IMR-90 (cell line): ENCODE results near the gene TTLL8. TPM values are rescaled to one million over a fixed set of nuclear protein-coding genes. Genes with fewer than 3 reads are reported as not detected.

Experiments
- ATAC-seq: fragments of 200-7000 bp; cut with Tn5 transposase; 2 replicates; pipeline ENCODE4 v1.9.1; 2020; ENCODE audit warnings: low read depth, mild to moderate bottlenecking, moderate library complexity
- BruUV-seq: library from RNA; stranded (reverse); fragments of 400-500 nt; replicated peaks from 2 replicates; lab custom pipeline; 2021; lab: Mats Ljungman, UMichigan
- CTCF ChIA-PET: fragments of 300-600 bp; formaldehyde crosslinking; extraction: SDS; loops from one replicate; lab custom pipeline; 2021; ENCODE audit warnings: antibody characterized with exemption; lab: Yijun Ruan, JAX
- POLR2A ChIA-PET: fragments of 300-600 bp; sonication (Branson Sonifier 250); formaldehyde crosslinking; loops from one replicate; lab custom pipeline; 2022; ENCODE audit warnings: antibody characterized with exemption; ENCODE audit not compliant: unreplicated experiment; lab: Charles Lee
- DNase-seq: peaks from one replicate; pipeline ENCODE4 v3.0.0; 2013
- H2AFZ ChIP-seq: replicated peaks from 2 replicates; pipeline ENCODE3; 2013; ENCODE audit warnings: low read length, mild to moderate bottlenecking; ENCODE audit not compliant: poor library complexity
- H2AK5ac ChIP-seq: 2 replicates; pipeline ENCODE4 v1.6.1; 2013; ENCODE audit warnings: low read depth, low read length, inconsistent platforms
- H2AK9ac ChIP-seq: replicated peaks from 2 replicates; pipeline ENCODE3; 2013; ENCODE audit warnings: mild to moderate bottlenecking, low read depth, low read length, moderate library complexity; ENCODE audit not compliant: poor library complexity
- H2BK120ac ChIP-seq: 2 replicates; pipeline ENCODE4 v1.6.1; 2013; ENCODE audit warnings: low read depth, low read length, inconsistent platforms
- H2BK15ac ChIP-seq: 3 replicates; pipeline ENCODE4 v1.6.1; 2013; ENCODE audit warnings: low read depth, low read length, inconsistent platforms
- H2BK20ac ChIP-seq: 2 replicates; pipeline ENCODE4 v1.6.1; 2013; ENCODE audit warnings: low read depth, mild to moderate bottlenecking, inconsistent platforms, low read length, moderate library complexity
- H2BK5ac ChIP-seq: 2 replicates; pipeline ENCODE4 v1.6.1; 2013; ENCODE audit warnings: mild to moderate bottlenecking, low read depth, low read length, inconsistent platforms; ENCODE audit not compliant: poor library complexity, severe bottlenecking
- H3K14ac ChIP-seq: replicated peaks from 2 replicates; pipeline ENCODE4 v1.6.1; 2013; ENCODE audit warnings: low read depth, low read length, inconsistent platforms
- H3K18ac ChIP-seq: 2 replicates; pipeline ENCODE4 v1.6.1; 2013; ENCODE audit warnings: low read depth, low read length, control low read depth
- H3K23ac ChIP-seq: 2 replicates; pipeline ENCODE4 v1.6.1; 2013; ENCODE audit warnings: low read depth, low read length, inconsistent platforms
- H3K27ac ChIP-seq: 2 replicates; pipeline ENCODE4 v1.5.1; 2013; ENCODE audit warnings: mild to moderate bottlenecking, control low read depth, low read length; ENCODE audit not compliant: insufficient read depth
- H3K27me3 ChIP-seq: 2 replicates; pipeline ENCODE4 v1.6.1; 2013; ENCODE audit warnings: low read length; ENCODE audit not compliant: control insufficient read depth, insufficient read depth
- H3K36me3 ChIP-seq: 2 replicates; pipeline ENCODE4 v1.6.1; 2013; ENCODE audit warnings: low read length, mixed read lengths; ENCODE audit not compliant: control insufficient read depth, insufficient read depth
- H3K4ac ChIP-seq: 2 replicates; pipeline ENCODE4 v1.6.1; 2013; ENCODE audit warnings: low read depth, low read length, inconsistent platforms
- H3K4me1 ChIP-seq: 2 replicates; pipeline ENCODE4 v1.6.1; 2013; ENCODE audit warnings: low read length, mixed read lengths; ENCODE audit not compliant: control insufficient read depth, insufficient read depth
- H3K4me2 ChIP-seq: 2 replicates; pipeline ENCODE4 v1.6.1; 2013; ENCODE audit warnings: low read depth, mild to moderate bottlenecking, control low read depth, low read length, moderate library complexity
- H3K4me3 ChIP-seq: 2 replicates; pipeline ENCODE4 v1.5.1; 2013; ENCODE audit warnings: low read depth, mild to moderate bottlenecking, control low read depth, low read length, moderate library complexity; ENCODE audit not compliant: insufficient read depth
- H3K56ac ChIP-seq: 2 replicates; pipeline ENCODE4 v1.6.1; 2013; ENCODE audit warnings: low read length, inconsistent platforms; ENCODE audit not compliant: insufficient read depth; ENCODE audit errors: extremely low read depth
- H3K79me1 ChIP-seq, 2 experiments: 2 replicates each; pipeline ENCODE4 v1.6.1; 2013; ENCODE audit warnings: low read length in 2 of 2, inconsistent platforms in 1 of 2, low read depth in 1 of 2
- H3K9ac ChIP-seq: 2 replicates; pipeline ENCODE4 v1.6.1; 2013; ENCODE audit warnings: low read depth, low read length, control low read depth
- H3K9me1 ChIP-seq: 2 replicates; pipeline ENCODE4 v1.6.1; 2013; ENCODE audit warnings: low read length, inconsistent platforms; ENCODE audit not compliant: insufficient read depth
- H3K9me3 ChIP-seq: 2 replicates; pipeline ENCODE4 v1.6.1; 2013; ENCODE audit warnings: low read length; ENCODE audit not compliant: control insufficient read depth, insufficient read depth
- H4K20me1 ChIP-seq: 2 replicates; pipeline ENCODE4 v1.6.1; 2013; ENCODE audit warnings: low read length, inconsistent platforms; ENCODE audit not compliant: insufficient read depth
- H4K5ac ChIP-seq: 2 replicates; pipeline ENCODE4 v1.6.1; 2013; ENCODE audit warnings: mild to moderate bottlenecking, low read depth, low read length, control low read depth
- H4K8ac ChIP-seq, 2 experiments: 2 replicates each; pipeline ENCODE4 v1.6.1; 2013; ENCODE audit warnings: low read depth in 2 of 2, low read length in 2 of 2, control low read depth in 1 of 2, inconsistent platforms in 1 of 2
- H4K91ac ChIP-seq: 2 replicates; pipeline ENCODE4 v1.6.1; 2013; ENCODE audit warnings: low read depth, low read length, inconsistent platforms; ENCODE audit not compliant: insufficient read depth
- NFE2L2 ChIP-seq: fragments of 150-350 bp; IDR thresholded peaks from 2 replicates; pipeline ENCODE4 v1.6.1; 2016; ENCODE audit warnings: low read depth, mild to moderate bottlenecking, low read length
- RFX5 ChIP-seq: IDR thresholded peaks from 2 replicates; pipeline ENCODE4 v1.8.0; 2012; ENCODE audit warnings: low read depth, mild to moderate bottlenecking, low read length, moderate library complexity
- WGBS, 2 experiments: methylation state at CpG; one replicate each; pipeline versions ENCODE4 v1.1.5 to v1.1.7; 2013; ENCODE audit warnings: missing lambda C conversion rate in 2 of 2; ENCODE audit not compliant: insufficient read length in 1 of 2; ENCODE audit errors: extremely low coverage in 2 of 2; 5-methylcytosine and 5-hydroxymethylcytosine counted together
- dilution Hi-C: fragments of 300-500 bp; cut with HindIII; formaldehyde crosslinking; loops from one replicate; pipeline ENCODE4 v1.14.3; 2018; ENCODE audit warnings: low sequenced_read_pairs; ENCODE audit not compliant: unreplicated experiment
- in situ Hi-C: fragments of 300-500 bp; cut with MboI; formaldehyde crosslinking; loops from 3 replicates; pipeline ENCODE4 v1.14.3; 2019; ENCODE audit warnings: low sequenced_read_pairs, inconsistent platforms, mixed read lengths
- intact Hi-C: fragments of 100-400 bp; cut with micrococcal nuclease; formaldehyde crosslinking; loops from 2 replicates; pipeline ENCODE4 v1.10.0; 2022
- polyA plus RNA-seq, 3 experiments: library from polyadenylated mRNA; depleted of rRNA; stranded (reverse); fragments of >200 nt; gene quantifications; 2 replicates each; pipeline ENCODE4 v1.2.3, GENCODE V29; 2012; ENCODE audit warnings: low replicate concordance in 1 of 3
- total RNA-seq: library from RNA; depleted of rRNA; stranded (reverse); fragments of >200 nt; gene quantifications from 2 replicates; pipeline ENCODE4 v1.2.3, GENCODE V29; 2012
- TF ChIP-seq, protein P1 (sequence below): fragments of 150-350 bp; IDR thresholded peaks from 2 replicates; pipeline ENCODE4 v1.6.1; 2017; ENCODE audit warnings: mild to moderate bottlenecking, antibody characterized with exemption, low read length, low read depth

TTLL8 gene
- total and polyA plus RNA-seq, 2 of the 4 experiments (the other 2 are of a cell fraction) = not detected

DNA sequence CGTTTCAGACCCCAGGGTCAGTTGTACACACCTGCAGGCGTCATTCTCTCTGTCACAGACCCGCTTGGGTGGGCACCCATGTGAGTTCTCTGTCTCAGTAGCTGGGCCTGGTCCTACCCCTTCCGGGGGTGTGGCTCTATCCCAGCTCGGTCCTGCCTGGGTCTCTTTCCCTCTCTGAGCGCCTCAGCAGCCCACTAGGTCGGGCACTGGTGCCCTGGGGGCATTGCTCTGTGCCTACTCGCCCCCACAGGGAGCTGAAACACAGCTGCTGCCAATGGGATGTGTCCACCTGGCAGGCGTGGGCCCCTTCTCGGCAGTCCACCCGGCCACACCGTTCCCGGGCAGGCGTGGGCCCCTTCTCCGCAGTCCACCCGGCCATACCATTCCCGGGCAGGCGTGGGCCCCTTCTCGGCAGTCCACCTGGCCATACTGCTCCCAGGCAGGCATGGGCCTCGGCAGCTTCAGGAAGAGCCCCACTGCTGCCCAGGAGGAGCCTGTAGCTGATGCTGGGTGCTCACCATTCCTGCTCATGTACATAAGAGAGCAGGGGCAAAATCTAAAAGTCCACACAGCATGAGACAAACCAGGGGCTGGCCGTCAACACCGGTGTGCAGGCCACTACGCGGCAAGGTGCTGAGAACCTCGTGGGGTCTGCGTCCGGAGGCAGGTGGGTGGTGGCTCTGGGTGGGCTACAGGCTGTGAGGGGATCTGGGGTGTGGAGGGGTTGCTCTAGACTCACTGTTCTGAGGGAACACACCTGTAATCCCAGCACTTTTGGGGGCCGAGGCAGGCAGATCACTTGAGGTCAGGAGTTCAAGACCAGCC is 14.8 kb upstream of the TTLL8 start:
- H4K20me1 ChIP-seq = no peaks in the 10 kb centered on the region
- no peak overlapping the region for H2BK5ac ChIP-seq
- H3K18ac ChIP-seq = no peak overlapping the region
- ChIA-PET POLR2A (no interaction called here), CTCF (interaction anchor here (1.0 kb wide), 1 partner anchor 10 kb away, joined by 3 read pairs; no protein-coding TSS in a partner anchor)
- no peaks in the 10 kb centered on the region for H3K9me3 ChIP-seq
- in situ Hi-C loops = no loop called here
- H2AFZ ChIP-seq = no peak overlapping the region
- H3K9me1 ChIP-seq = no peaks in the 10 kb centered on the region
- H3K4me1 ChIP-seq = no peaks in the 10 kb centered on the region
- H4K5ac ChIP-seq = no peak overlapping the region
- no peak overlapping the region for H3K4me3 ChIP-seq
- BruUV-seq = no TSS peak
- intact Hi-C loops = no loop called here
- no peak overlapping the region for H3K4me2 ChIP-seq
- H2BK15ac ChIP-seq = no peak overlapping the region
- no peak overlapping the region for H4K91ac ChIP-seq
- TF ChIP-seq, protein P1, sequence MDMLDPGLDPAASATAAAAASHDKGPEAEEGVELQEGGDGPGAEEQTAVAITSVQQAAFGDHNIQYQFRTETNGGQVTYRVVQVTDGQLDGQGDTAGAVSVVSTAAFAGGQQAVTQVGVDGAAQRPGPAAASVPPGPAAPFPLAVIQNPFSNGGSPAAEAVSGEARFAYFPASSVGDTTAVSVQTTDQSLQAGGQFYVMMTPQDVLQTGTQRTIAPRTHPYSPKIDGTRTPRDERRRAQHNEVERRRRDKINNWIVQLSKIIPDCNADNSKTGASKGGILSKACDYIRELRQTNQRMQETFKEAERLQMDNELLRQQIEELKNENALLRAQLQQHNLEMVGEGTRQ = no peak
- TF ChIP-seq RFX5 (no peak), NFE2L2 (no peak)
- no peak overlapping the region for H2AK5ac ChIP-seq
- no peak overlapping the region for H3K27ac ChIP-seq
- no peaks in the 10 kb centered on the region for H3K79me1 ChIP-seq
- H4K8ac ChIP-seq = no peak overlapping the region
- DNase-seq = no peak
- H2BK20ac ChIP-seq = no peak overlapping the region
- peaks cover 3% of the 10 kb centered on the region; the same call in 1 of the 2 replicates for H3K27me3 ChIP-seq
- H3K56ac ChIP-seq = no peak overlapping the region
- ATAC-seq = no peak
- no peak overlapping the region for H3K4ac ChIP-seq
- H3K9ac ChIP-seq = no peak overlapping the region
- H3K14ac ChIP-seq = no peak overlapping the region
- WGBS, 2 experiments = 89% methylated on average over 9 of the region's 28 CpGs; no CpG with 5 or more reads in 1 of the 2 experiments
- no peaks in the 10 kb centered on the region for H3K36me3 ChIP-seq
- dilution Hi-C loops = no loop called here
- no peak overlapping the region for H3K23ac ChIP-seq
- H2BK120ac ChIP-seq = no peak overlapping the region
- H2AK9ac ChIP-seq = no peak overlapping the region
